NCI-H82 (cell line): ENCODE measurements around the gene GGTLC2.
"Not testable (repeated sequence)": the region's sequence is repeated elsewhere in the genome, so short reads cannot be mapped to it uniquely, and the experiment has no call there.

Source experiments
- DNase-seq: peaks from one replicate; lab custom pipeline; 2025; lab: John Stamatoyannopoulos, UW

The GGTLC2 gene

GRCh38 chr22:22638313-22638712 is 6.1 kb upstream of the GGTLC2 start:
- not testable (repeated sequence) for DNase-seq

GRCh38 chr22:22642255-22642654 is 2.2 kb upstream of the GGTLC2 start:
- DNase-seq = not testable (repeated sequence)

GRCh38 chr22:22645969-22646368 is 1.6 kb downstream of the GGTLC2 start:
- DNase-seq = not testable (repeated sequence)

GRCh38 chr22:22647952-22648351 is 3.5 kb downstream of the GGTLC2 start:
- DNase-seq = not testable (repeated sequence)

- DNase-seq = not testable (repeated sequence)
Observed at GRCh38 chr22:22648863-22649536, 4.6 kb downstream of the GGTLC2 start.

GRCh38 chr22:22649761-22650160 is 5.3 kb downstream of the GGTLC2 start:
- DNase-seq = not testable (repeated sequence)

- DNase-seq = not testable (repeated sequence)
Observed at GRCh38 chr22:22650398-22650797, 6.0 kb downstream of the GGTLC2 start.

GRCh38 chr22:22650803-22651515 is 6.5 kb downstream of the GGTLC2 start:
- not testable (repeated sequence) for DNase-seq

GRCh38 chr22:22651593-22651992 is 7.2 kb downstream of the GGTLC2 start:
- peak; percentile 49 for DNase-seq

GRCh38 chr22:22652102-22652501 is 7.7 kb downstream of the GGTLC2 start:
- not testable (repeated sequence) for DNase-seq

GRCh38 chr22:22652573-22652972 is 8.2 kb downstream of the GGTLC2 start:
- not testable (repeated sequence) for DNase-seq

- not testable (repeated sequence) for DNase-seq
Observed at GRCh38 chr22:22653677-22654381, 9.4 kb downstream of the GGTLC2 start.

GRCh38 chr22:22655452-22656290 is 11.3 kb downstream of the GGTLC2 start:
- DNase-seq = no peak

GRCh38 chr22:22657712-22658111 is 13.3 kb downstream of the GGTLC2 start:
- DNase-seq = peak; percentile 61

- DNase-seq = no peak
Observed at GRCh38 chr22:22661275-22661674, 16.9 kb downstream of the GGTLC2 start.

GRCh38 chr22:22662095-22662494 is 17.7 kb downstream of the GGTLC2 start:
- no peak for DNase-seq

- DNase-seq = no peak
Observed at GRCh38 chr22:22663861-22664800, 19.7 kb downstream of the GGTLC2 start.

- DNase-seq = peak; percentile 76
Observed at GRCh38 chr22:22666307-22667091, 22.1 kb downstream of the GGTLC2 start.

GRCh38 chr22:22667966-22668880 is 23.8 kb downstream of the GGTLC2 start:
- no peak for DNase-seq
